ENCODE data around the gene BTF3L4. TPM values are rescaled to one million over a fixed set of nuclear protein-coding genes. Genes with fewer than 3 reads are reported as not detected.

The BTF3L4 gene
- total RNA-seq, 4 donors from 2014 or later = 46.9 to 61.9 (median 49.0) TPM

GRCh38 chr1:52057876-52058415 lies 1.9 kb downstream of the BTF3L4 start:
- DNase-seq (ENCODE audit: low spot score in 2 of 2) = no peak
- 55 to 70% methylated on average over 1 of the region's 1 CpG for WGBS, 2 donors
- intact Hi-C loops (cut with DNase I; ENCODE audit: low total_unique reads) = no loop called here
- no peak overlapping the region for H3K4me3 ChIP-seq (ENCODE audit: low read depth, poor library complexity, severe bottlenecking)
- TF ChIP-seq CTCF (IDR thresholded peaks at IDR 0.05) = no peak
- no peak for TF ChIP-seq POLR2A (IDR thresholded peaks at IDR 0.05)

- intact Hi-C loops (cut with DNase I; ENCODE audit: low total_unique reads) = no loop called here
- H3K4me3 ChIP-seq (ENCODE audit: low read depth, poor library complexity, severe bottlenecking) = no peak overlapping the region
- TF ChIP-seq POLR2A (IDR thresholded peaks at IDR 0.05) (no peak), CTCF (IDR thresholded peaks at IDR 0.05) (no peak)
- no peak for DNase-seq (ENCODE audit: low spot score in 2 of 2)
These were observed 3.2 kb downstream of the BTF3L4 start for GRCh38 chr1:52059321-52059720.

- TF ChIP-seq POLR2A (IDR thresholded peaks at IDR 0.05) (no peak), CTCF (IDR thresholded peaks at IDR 0.05) (no peak)
- 86 to 96% methylated on average over 1 of the region's 1 CpG for WGBS, 2 donors
These were observed 3.8 kb downstream of the BTF3L4 start for GRCh38 chr1:52059888-52060287.

GRCh38 chr1:52060822-52061221 lies 4.7 kb downstream of the BTF3L4 start:
- DNase-seq (ENCODE audit: low spot score in 2 of 2) = no peak
- intact Hi-C loops (cut with DNase I; ENCODE audit: low total_unique reads) = no loop called here
- no peak for TF ChIP-seq POLR2A (IDR thresholded peaks at IDR 0.05)
- no peak for TF ChIP-seq CTCF (IDR thresholded peaks at IDR 0.05)
- 95 to 97% methylated on average over 4 of the region's 4 CpGs for WGBS, 2 donors
- no peak overlapping the region for H3K4me3 ChIP-seq (ENCODE audit: low read depth, poor library complexity, severe bottlenecking)

More at GRCh38 chr1:52059888-52060287, 3.8 kb downstream of the BTF3L4 start:
- no peak overlapping the region for H3K4me3 ChIP-seq (ENCODE audit: low read depth, poor library complexity, severe bottlenecking)
- DNase-seq (ENCODE audit: low spot score in 2 of 2) = no peak
- intact Hi-C loops (cut with DNase I; ENCODE audit: low total_unique reads) = no loop called here

GRCh38 chr1:52063192-52063591 lies 7.1 kb downstream of the BTF3L4 start:
- no peak overlapping the region for H3K4me3 ChIP-seq (ENCODE audit: low read depth, poor library complexity, severe bottlenecking)
- no peak for DNase-seq (ENCODE audit: low spot score in 2 of 2)
- 97% methylated on average over 2 of the region's 2 CpGs for WGBS, 2 donors
- no peak for TF ChIP-seq CTCF (IDR thresholded peaks at IDR 0.05)
- TF ChIP-seq POLR2A (IDR thresholded peaks at IDR 0.05) = no peak
- intact Hi-C loops (cut with DNase I; ENCODE audit: low total_unique reads) = no loop called here

- DNase-seq (ENCODE audit: low spot score in 2 of 2) = no peak
- intact Hi-C loops (cut with DNase I; ENCODE audit: low total_unique reads) = no loop called here
- 84 to 90% methylated on average over 4 of the region's 4 CpGs for WGBS, 2 donors
- no peak overlapping the region for H3K4me3 ChIP-seq (ENCODE audit: low read depth, poor library complexity, severe bottlenecking)
- TF ChIP-seq CTCF (IDR thresholded peaks at IDR 0.05) = no peak
- no peak for TF ChIP-seq POLR2A (IDR thresholded peaks at IDR 0.05)
These were observed 14.6 kb downstream of the BTF3L4 start for GRCh38 chr1:52070704-52071103.
